HepG2 (cell line): ENCODE data around the gene TMEM164. TPM values are rescaled to one million over a fixed set of nuclear protein-coding genes. Genes with fewer than 3 reads are reported as not detected.

ENCODE experiments used
- ARHGAP35 ChIP-seq: sonication (generic); formaldehyde crosslinking; IDR thresholded peaks from 2 replicates; pipeline ENCODE4 v1.9.0; 2022; ENCODE audit warnings: mild to moderate bottlenecking, inconsistent platforms, moderate library complexity, missing genetic modification reagents, borderline replicate concordance
- BHLHE40 ChIP-seq: IDR thresholded peaks from 2 replicates; pipeline ENCODE4 v1.6.1; 2011; ENCODE audit warnings: low read length, improper control_type of control experiment
- EEA1 ChIP-seq: sonication (generic); formaldehyde crosslinking; IDR thresholded peaks from 2 replicates; pipeline ENCODE4 v1.5.1; 2020; ENCODE audit warnings: mild to moderate bottlenecking, missing genetic modification reagents, borderline replicate concordance
- FOXK2 ChIP-seq: fragments of 450-650 bp; IDR thresholded peaks from 2 replicates; pipeline ENCODE4 v1.6.1; 2016
- GATAD1 ChIP-seq: IDR thresholded peaks from 2 replicates; pipeline ENCODE4 v1.6.1; 2016; ENCODE audit warnings: missing genetic modification reagents, missing compliant biosample characterization
- HNF4G ChIP-seq, 2 experiments: sonication (generic) in 1 of 2; formaldehyde crosslinking in 1 of 2; IDR thresholded peaks; 2 replicates each; pipeline versions ENCODE4 v1.4.0 to v1.6.1; 2011 to 2020; ENCODE audit warnings: borderline replicate concordance in 2 of 2, low read depth in 2 of 2, mild to moderate bottlenecking in 2 of 2, low read length in 1 of 2, missing genetic modification reagents in 1 of 2, moderate library complexity in 1 of 2
- KDM1A ChIP-seq: IDR thresholded peaks from 2 replicates; pipeline ENCODE4 v1.6.1; 2016; ENCODE audit warnings: missing compliant biosample characterization
- NFRKB ChIP-seq: fragments of 450-650 bp; IDR thresholded peaks from 2 replicates; pipeline ENCODE4 v1.6.1; 2017
- NR3C1 ChIP-seq: sonication (generic); formaldehyde crosslinking; IDR thresholded peaks from 2 replicates; pipeline ENCODE4 v1.4.0; 2020; ENCODE audit warnings: missing genetic modification reagents
- RAD51 ChIP-seq: fragments of 450-650 bp; IDR thresholded peaks from 2 replicates; pipeline ENCODE4 v1.6.1; 2016; ENCODE audit warnings: borderline replicate concordance
- RCOR2 ChIP-seq: IDR thresholded peaks from 2 replicates; pipeline ENCODE4 v1.6.1; 2016; ENCODE audit warnings: missing biosample characterization, missing genetic modification reagents
- SRSF9 ChIP-seq: fragments of 200-400 bp; formaldehyde crosslinking; IDR thresholded peaks from 2 replicates; pipeline ENCODE4 v1.6.1; 2018; ENCODE audit warnings: borderline replicate concordance, mild to moderate bottlenecking, low read depth, low read length; ENCODE audit not compliant: insufficient read depth, poor library complexity, severe bottlenecking
- TSC22D2 ChIP-seq: sonication (generic); formaldehyde crosslinking; IDR thresholded peaks from 2 replicates; pipeline ENCODE4 v1.5.1; 2020; ENCODE audit warnings: missing genetic modification reagents, mild to moderate bottlenecking, borderline replicate concordance
- ZKSCAN1 ChIP-seq: fragments of 150-350 bp; IDR thresholded peaks from 2 replicates; pipeline ENCODE4 v1.6.1; 2014; ENCODE audit warnings: low read length
- ZNF3 ChIP-seq: IDR thresholded peaks from 2 replicates; pipeline ENCODE4 v1.7.0; 2017; ENCODE audit warnings: inconsistent platforms
- ZNF441 ChIP-seq: sonication (generic); formaldehyde crosslinking; IDR thresholded peaks from 2 replicates; pipeline ENCODE4 v1.7.0; 2021; ENCODE audit warnings: missing genetic modification reagents, borderline replicate concordance
- ZNF503 ChIP-seq: sonication (generic); formaldehyde crosslinking; IDR thresholded peaks from 2 replicates; pipeline ENCODE4 v1.4.0; 2020; ENCODE audit warnings: missing genetic modification reagents
- ZNF543 ChIP-seq: sonication (generic); formaldehyde crosslinking; IDR thresholded peaks from 2 replicates; pipeline ENCODE4 v1.4.0; 2020; ENCODE audit warnings: mild to moderate bottlenecking, missing genetic modification reagents
- ZNF580 ChIP-seq: IDR thresholded peaks from 2 replicates; pipeline ENCODE4 v1.6.1; 2016; ENCODE audit warnings: low read depth, borderline replicate concordance
- ZNF616 ChIP-seq: sonication (generic); formaldehyde crosslinking; IDR thresholded peaks from 2 replicates; pipeline ENCODE4 v1.5.0; 2020; ENCODE audit warnings: low read depth, mild to moderate bottlenecking, missing genetic modification reagents
- ZNF639 ChIP-seq: conservative IDR thresholded peaks from 2 replicates; pipeline ENCODE4 v1.6.1; 2018; ENCODE audit warnings: missing genetic modification reagents
- ZNF749 ChIP-seq: sonication (generic); formaldehyde crosslinking; IDR thresholded peaks from 2 replicates; pipeline ENCODE4 v1.8.0; 2022; ENCODE audit warnings: mild to moderate bottlenecking, missing genetic modification reagents, moderate library complexity, borderline replicate concordance
- ZNF781 ChIP-seq: sonication (generic); formaldehyde crosslinking; IDR thresholded peaks from 2 replicates; pipeline ENCODE4 v1.5.1; 2020; ENCODE audit warnings: borderline replicate concordance, mild to moderate bottlenecking, missing genetic modification reagents; ENCODE audit errors: not compliant biosample characterization
- ZNF816 ChIP-seq: sonication (generic); formaldehyde crosslinking; IDR thresholded peaks from 2 replicates; pipeline ENCODE4 v1.8.0; 2022; ENCODE audit warnings: missing genetic modification reagents, mild to moderate bottlenecking, borderline replicate concordance
- polyA plus RNA-seq, 8 experiments: library from polyadenylated mRNA; depleted of rRNA in 3 of 8; stranded (reverse) in 7 of 8; unstranded in 1 of 8; fragments of >200 nt; fragmentation: Illumina TruSeq in 4 of 8; extraction: Trizol in 4 of 8; gene quantifications; 2 replicates each; pipeline versions ENCODE4 v1.2.1 to v1.2.3, GENCODE V29; 2011 to 2016; ENCODE audit warnings: low read depth in 4 of 8, missing spikeins in 1 of 8, mixed read lengths in 1 of 8; ENCODE audit not compliant: insufficient read depth in 1 of 8
- total RNA-seq, 5 experiments: library from RNA; depleted of rRNA; stranded (reverse); fragments of >200 nt; fragmentation: Illumina TruSeq; extraction: Trizol; gene quantifications; 2 replicates each; pipeline ENCODE4 v1.2.3, GENCODE V29; 2016; ENCODE audit warnings: low read depth in 1 of 5

Gene TMEM164
- total and polyA plus RNA-seq, 2 of the 13 experiments (the other 11 are each of a cell fraction or from before 2014, with no cell fraction given), result 5.8 to 13.2 TPM

- TF ChIP-seq ZNF543 (no peak), NR3C1 (no peak), ZNF3 (CRISPR knock-in tag) (no peak), ZNF639 (CRISPR knock-in tag) (no peak), RAD51 (no peak), RCOR2 (CRISPR knock-in tag) (no peak), SRSF9 (no peak), EEA1 (CRISPR knock-in tag) (no peak), TSC22D2 (CRISPR knock-in tag) (no peak), HNF4G (IDR thresholded peaks at IDR 0.05; ENCODE audit: borderline replicate concordance, low read depth, low read length) (no peak), HNF4G (CRISPR knock-in tag; IDR thresholded peaks at IDR 0.05; ENCODE audit: borderline replicate concordance, low read depth) (no peak), FOXK2 (no peak), ZNF503 (no peak), ZNF816 (CRISPR knock-in tag) (no peak), GATAD1 (CRISPR knock-in tag) (no peak), ZNF781 (no peak), ZNF580 (CRISPR knock-in tag) (no peak), ZNF441 (CRISPR knock-in tag) (no peak), KDM1A (CRISPR knock-in tag) (no peak), BHLHE40 (no peak), ZNF749 (CRISPR knock-in tag) (no peak), ZKSCAN1 (no peak), ARHGAP35 (CRISPR knock-in tag) (no peak), NFRKB (no peak), ZNF616 (CRISPR knock-in tag) (no peak)
These were observed 83.4 kb downstream of the TMEM164 start (continued) for GRCh38 chrX:110086162-110086915.
